GM18870 (cell line): ENCODE measurements around the gene TOMM6.
"Not testable (repeated sequence)": the region's sequence is repeated elsewhere in the genome, so short reads cannot be mapped to it uniquely, and the experiment has no call there.

Experiments used
- ATAC-seq: cut with Tn5 transposase; IDR thresholded peaks from one replicate; pipeline ENCODE4 v1.9.1; 2021; ENCODE audit warnings: moderate library complexity; ENCODE audit not compliant: unreplicated experiment

Gene TOMM6

DNA sequence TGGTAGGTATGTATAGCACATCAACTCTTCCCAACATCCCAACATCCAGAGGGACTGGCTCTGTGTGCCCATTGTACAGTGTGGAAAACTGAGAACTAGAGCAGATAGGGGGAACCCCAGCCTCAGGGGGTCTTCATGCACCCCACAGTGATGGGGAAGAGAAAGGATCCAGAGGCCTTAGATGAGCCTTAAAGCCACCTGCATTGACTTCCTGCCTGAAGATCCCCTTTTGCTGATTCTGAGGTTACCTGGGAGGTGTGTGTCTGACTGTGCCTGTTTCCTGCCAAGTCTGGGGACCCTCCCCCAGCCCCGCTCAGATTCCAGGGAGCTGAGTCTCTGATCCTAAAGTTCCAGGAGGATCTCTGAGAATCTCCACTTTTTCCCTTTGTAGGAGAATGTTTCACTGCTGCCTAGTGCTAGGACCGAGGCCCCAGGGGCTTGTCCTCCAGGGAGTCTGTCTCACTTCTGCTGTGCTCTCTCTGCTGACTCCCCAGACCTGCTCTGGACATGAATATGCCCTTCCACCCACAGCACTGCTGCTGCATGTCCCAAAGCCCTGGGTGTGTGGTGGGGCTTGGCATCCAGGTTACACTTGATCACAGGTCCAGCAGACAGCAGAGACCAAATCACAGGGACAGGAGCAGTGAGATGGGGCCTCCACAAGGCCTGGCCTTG is 27.5 kb upstream of the TOMM6 start:
- ATAC-seq, result no peak

DNA sequence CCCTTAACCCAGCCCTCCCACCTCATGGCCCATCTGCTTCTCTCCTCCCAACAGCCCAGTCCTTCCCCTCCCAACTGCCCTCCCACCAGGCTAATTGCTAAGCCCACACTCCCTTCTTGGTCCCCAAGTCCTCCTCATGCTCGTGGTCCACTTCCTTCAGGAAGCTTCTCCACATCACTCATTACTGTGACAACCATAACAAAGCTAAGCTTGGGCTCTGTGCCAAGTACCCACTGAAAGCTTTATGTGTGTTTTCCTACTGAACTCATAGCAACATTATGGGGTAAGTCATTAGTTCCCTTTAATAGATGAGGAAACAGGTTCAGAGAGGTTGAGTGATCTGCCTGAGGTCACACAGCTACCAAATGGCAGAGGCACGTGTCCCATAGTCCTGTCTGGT is 24.0 kb upstream of the TOMM6 start:
- no peak for ATAC-seq

GRCh38 chr6:41766043-41766664 is 21.3 kb upstream of the TOMM6 start:
- ATAC-seq, result not testable (repeated sequence)

DNA sequence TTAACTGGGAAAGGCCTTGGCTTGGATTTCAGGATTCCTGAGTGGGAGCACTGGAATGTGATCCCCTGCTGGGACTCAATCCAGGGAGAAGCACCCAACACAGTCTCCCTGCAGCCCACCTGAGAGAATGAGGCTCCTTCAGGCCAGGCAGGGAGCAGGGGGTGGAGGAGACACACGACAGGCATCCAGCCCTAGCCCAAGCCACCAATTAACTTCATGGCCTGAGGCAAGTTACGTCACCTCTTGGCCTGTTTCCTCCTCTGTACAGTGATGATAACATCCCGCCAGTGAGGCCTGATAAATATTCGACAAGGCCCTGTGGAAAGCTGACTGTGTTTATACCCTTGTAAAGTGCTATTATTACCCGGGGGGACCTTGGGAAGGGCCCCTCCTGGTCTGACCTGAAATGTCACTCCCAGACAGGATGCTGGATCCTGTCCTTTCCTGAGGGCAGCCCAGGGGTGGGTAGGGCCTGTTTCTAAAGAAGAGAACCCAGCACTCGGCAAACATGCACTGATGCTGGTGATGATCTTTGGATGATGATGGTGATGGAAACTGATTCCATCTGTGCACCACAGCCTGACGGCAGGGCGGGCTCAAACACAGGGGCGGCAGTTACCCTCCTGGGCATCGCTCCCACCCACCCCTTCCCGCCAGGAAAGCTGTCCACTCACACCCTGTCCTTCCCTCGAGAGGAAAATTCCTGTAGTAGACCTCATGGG is 20.2 kb upstream of the TOMM6 start:
- no peak for ATAC-seq

GRCh38 chr6:41768545-41769308 is 18.8 kb upstream of the TOMM6 start:
- ATAC-seq, result no peak

GRCh38 chr6:41769376-41769775 is 18.1 kb upstream of the TOMM6 start:
- no peak for ATAC-seq

DNA sequence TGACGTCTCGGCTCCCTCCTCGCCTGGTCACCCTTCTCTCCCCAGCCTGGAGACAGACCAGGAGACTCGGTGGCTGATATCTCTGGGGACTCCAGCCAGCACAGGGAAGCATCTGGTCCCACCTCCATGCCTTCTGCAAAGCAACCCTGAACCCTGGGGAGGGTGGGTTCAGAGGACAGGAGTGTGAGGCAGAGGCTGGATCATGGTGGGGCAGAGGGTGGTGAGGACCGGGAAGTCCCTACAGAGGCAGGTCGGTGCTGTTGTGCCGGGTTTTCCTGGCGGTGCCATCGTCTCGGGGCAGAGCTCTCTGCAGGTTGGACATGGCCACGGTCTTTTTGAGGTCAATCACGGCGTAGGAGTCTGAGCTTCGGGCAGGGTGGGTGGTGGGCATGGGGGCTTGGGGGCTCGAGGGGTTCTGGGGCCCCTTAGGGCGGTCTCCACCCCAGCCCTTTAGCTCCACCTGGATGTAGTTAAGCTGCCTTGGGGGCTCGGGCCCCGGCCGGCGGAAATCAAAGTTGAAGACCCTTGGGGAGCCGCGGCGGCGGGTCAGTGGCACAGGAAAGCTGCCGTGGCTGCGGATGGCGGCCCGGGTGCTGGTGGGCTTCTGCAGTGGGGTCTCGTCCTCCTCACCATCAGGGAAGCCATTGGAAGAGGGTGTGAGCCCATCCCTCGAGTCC is 17.0 kb upstream of the TOMM6 start:
- no peak for ATAC-seq

GRCh38 chr6:41771058-41771983 is 16.2 kb upstream of the TOMM6 start:
- ATAC-seq, result no peak

DNA sequence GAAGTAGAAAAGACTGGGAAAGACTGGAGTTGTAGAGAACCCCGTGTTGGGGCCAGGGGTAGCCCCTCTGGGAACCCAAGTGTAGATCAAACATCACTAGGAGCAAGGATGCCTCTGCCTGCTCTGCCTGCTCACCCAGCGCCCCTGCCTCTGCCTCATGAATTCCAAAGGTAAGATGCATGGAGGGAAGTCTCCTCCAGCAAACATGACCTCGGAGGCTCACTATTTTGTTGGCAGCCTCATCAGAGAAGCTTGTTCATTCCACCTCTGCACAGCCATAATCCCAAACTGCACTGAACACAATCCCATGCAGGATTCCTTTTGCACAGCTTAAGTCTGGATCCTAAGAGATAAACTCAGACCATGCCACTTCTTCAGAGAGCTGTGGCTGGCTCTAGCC is 12.7 kb upstream of the TOMM6 start:
- no peak for ATAC-seq

- ATAC-seq, result no peak
These were observed 12.1 kb upstream of the TOMM6 start for GRCh38 chr6:41775293-41775882.

GRCh38 chr6:41777551-41778285 is 9.8 kb upstream of the TOMM6 start:
- no peak for ATAC-seq

- no peak for ATAC-seq
These were observed 8.6 kb upstream of the TOMM6 start for GRCh38 chr6:41778895-41779294.

- no peak for ATAC-seq
These were observed 8.2 kb upstream of the TOMM6 start for GRCh38 chr6:41779336-41779735.

DNA sequence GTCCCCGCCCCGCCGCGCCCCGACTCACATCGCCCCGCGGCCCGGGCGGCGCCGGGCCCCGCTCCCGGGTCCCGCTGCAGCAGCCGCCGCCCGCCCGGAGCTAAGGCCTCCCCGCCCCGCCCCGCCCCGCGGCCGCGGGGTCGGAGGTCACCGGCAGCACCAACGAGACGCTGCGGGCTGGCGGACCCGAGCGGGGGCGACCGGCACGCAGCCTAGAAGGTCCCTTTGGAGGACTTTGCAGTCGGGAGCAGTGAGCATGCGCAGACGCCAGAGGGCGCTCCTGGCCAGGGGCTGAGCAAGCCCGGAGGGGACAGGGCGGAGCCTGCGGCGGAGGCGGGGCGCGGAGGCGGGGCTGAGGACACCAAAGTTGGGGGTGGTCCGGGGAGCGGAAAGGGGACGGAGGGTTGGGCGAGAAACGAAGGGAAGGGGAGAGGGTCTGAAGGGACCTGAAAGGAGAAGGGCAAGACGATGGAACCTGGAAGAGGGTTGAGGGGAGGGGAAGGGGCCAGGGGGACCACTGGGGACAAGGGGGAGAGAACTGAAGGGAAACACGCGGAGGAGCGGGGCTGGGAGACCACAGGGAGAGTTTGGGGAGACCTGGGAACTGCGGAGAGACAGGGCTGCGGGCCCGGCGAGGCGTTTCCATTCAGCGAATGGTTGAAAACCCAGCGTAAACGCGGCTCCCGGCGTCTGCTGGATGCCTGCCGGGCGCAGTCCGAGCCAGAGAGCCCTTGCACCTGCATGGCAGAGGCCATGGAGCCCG is 7.5 kb upstream of the TOMM6 start, which contains the start of gene FRS3:
Gene FRS3 (minus strand): TSS at position 113 of the 763 bp plus-strand sequence. CDS start 2,913 bp downstream, outside the sequence.
- ATAC-seq, result peak; percentile 90

DNA sequence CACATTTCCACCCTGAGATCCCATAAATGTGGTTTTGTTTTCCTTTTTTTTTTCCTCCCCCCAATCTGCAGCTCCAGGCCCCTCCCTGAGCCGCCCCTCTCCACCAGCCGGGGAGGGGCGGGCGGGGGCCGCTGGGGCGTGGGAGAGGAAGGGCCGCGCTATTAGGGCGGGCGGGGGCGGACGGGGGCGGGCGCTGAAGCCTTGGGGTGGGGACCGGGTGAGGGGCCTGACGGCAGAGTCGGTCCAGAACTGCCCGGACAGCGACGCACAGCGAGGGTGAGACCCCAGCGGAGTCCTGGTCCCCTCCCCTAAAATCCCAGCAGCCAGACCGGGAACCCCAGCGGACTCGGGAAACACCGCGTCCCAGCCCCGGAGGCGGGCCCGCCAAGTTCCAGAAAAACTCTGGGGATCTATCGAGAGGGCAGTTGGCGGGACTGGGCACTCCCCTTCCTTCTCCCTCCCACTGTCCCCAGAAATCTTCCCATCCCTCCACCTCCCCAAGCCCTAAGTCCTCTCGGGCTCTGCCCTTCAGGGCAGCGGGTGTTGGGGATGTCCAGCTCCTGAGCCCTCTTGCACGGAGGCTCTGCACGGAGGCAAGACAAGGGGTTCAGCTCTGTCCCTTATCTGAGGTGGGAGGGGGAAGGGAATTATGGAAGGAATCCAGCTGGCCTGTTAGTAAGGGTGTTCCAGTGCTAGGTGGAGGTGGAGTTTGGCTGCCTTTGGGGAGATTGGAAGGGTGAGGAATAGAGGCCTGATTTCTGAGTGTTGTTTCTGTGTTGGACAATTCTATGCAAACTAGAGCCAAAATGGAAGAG is 6.7 kb upstream of the TOMM6 start, which contains the start of gene PRICKLE4:
Gene PRICKLE4 (plus strand): TSS at position 232 of the 815 bp plus-strand sequence. CDS start 2,692 bp downstream, outside the sequence.
- ATAC-seq, result no peak

- ATAC-seq, result no peak
These were observed 6.1 kb upstream of the TOMM6 start for GRCh38 chr6:41781366-41781730.
